ENCODE measurements around the gene CTU2. TPM values are rescaled to one million over a fixed set of nuclear protein-coding genes. Genes with fewer than 3 reads are reported as not detected.

CTU2 gene
- polyA plus RNA-seq, 1 of the 3 experiments (the other 2 are of a cell fraction): 16.2 TPM

GRCh38 chr16:88753602-88754001, 47.3 kb downstream of the CTU2 start (continued):
- TF ChIP-seq, protein P1, sequence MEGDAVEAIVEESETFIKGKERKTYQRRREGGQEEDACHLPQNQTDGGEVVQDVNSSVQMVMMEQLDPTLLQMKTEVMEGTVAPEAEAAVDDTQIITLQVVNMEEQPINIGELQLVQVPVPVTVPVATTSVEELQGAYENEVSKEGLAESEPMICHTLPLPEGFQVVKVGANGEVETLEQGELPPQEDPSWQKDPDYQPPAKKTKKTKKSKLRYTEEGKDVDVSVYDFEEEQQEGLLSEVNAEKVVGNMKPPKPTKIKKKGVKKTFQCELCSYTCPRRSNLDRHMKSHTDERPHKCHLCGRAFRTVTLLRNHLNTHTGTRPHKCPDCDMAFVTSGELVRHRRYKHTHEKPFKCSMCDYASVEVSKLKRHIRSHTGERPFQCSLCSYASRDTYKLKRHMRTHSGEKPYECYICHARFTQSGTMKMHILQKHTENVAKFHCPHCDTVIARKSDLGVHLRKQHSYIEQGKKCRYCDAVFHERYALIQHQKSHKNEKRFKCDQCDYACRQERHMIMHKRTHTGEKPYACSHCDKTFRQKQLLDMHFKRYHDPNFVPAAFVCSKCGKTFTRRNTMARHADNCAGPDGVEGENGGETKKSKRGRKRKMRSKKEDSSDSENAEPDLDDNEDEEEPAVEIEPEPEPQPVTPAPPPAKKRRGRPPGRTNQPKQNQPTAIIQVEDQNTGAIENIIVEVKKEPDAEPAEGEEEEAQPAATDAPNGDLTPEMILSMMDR (IDR thresholded peaks at IDR 0.05): no peak
- TF ChIP-seq GATA2 (CRISPR knock-in tag; IDR thresholded peaks at IDR 0.05): no peak
- no peak for TF ChIP-seq RCOR1 (IDR thresholded peaks at IDR 0.05; ENCODE audit: low read length)
- no peak for TF ChIP-seq MEF2A (IDR thresholded peaks at IDR 0.05; ENCODE audit: borderline replicate concordance, low read depth)
- no peak for TF ChIP-seq TAF1 (IDR thresholded peaks at IDR 0.05; ENCODE audit: borderline replicate concordance, low read depth, low read length)
- no peak for TF ChIP-seq NRF1 (IDR thresholded peaks at IDR 0.05; ENCODE audit: low read depth, low read length)
- TF ChIP-seq, protein P2, sequence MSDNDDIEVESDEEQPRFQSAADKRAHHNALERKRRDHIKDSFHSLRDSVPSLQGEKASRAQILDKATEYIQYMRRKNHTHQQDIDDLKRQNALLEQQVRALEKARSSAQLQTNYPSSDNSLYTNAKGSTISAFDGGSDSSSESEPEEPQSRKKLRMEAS (IDR thresholded peaks at IDR 0.05; ENCODE audit: low read depth): no peak

GRCh38 chr16:88754109-88754911, 48.0 kb downstream of the CTU2 start:
- POLR2A ChIA-PET: interaction anchor here (0.6 kb wide), 1 partner anchor 10 kb away, joined by 7 read pairs; no protein-coding TSS in a partner anchor
- Histone ChIP-seq H3K4me1 (ENCODE audit: control insufficient read depth in 1 of 2, insufficient read depth in 2 of 2, low read depth in 1 of 2, low read length in 1 of 2) (peaks cover 8 to 12% of the 10 kb centered on the region in 2 experiments; a peak in 2 of 4 replicates), H3K9me3 (no peaks in the 10 kb centered on the region), H3K27ac (ENCODE audit: low read depth in 2 of 2, low read length in 1 of 2) (0 out of 4 replicates have a peak overlapping the region, but pooled peaks of 1 of the 2 experiments have one; percentile 65), H3K79me2 (ENCODE audit: insufficient read depth) (peaks cover 92% of the 10 kb centered on the region), H3K9me2 (no peaks in the 10 kb centered on the region), H3K36me3 (replicated peaks in 1 of 2; ENCODE audit: control insufficient read depth in 1 of 2, insufficient read depth in 2 of 2, low read length in 1 of 2) (peaks cover 0 to 5% of the 10 kb centered on the region in 2 experiments), H2AFZ (ENCODE audit: low read depth) (no peak overlapping the region), H3K9ac (no peak overlapping the region), H3F3A (replicated peaks; ENCODE audit: insufficient read depth) (peaks cover 11% of the 10 kb centered on the region), H3K4me2 (0 out of 2 replicates have a peak overlapping the region, but pooled peaks have one; percentile 61), H3K4me3 (ENCODE audit: low read depth in 2 of 2, low read length in 1 of 2) (no peak overlapping the region), H3K27me3 (ENCODE audit: insufficient read depth) (no peaks in the 10 kb centered on the region), H4K20me1 (ENCODE audit: insufficient read depth) (peaks cover 90% of the 10 kb centered on the region)
- CTCF ChIA-PET: interaction anchor here (0.9 to 30.9 kb wide), 12 partner anchors 14 to 462 kb away, joined by 3 to 540 read pairs (median 4); no protein-coding TSS in a partner anchor
- TF ChIP-seq RXRA (IDR thresholded peaks at IDR 0.05; ENCODE audit: borderline replicate concordance, low read depth) (no peak), USF2 (IDR thresholded peaks at IDR 0.05; ENCODE audit: borderline replicate concordance, low read depth, low read length) (no peak), SIN3A (IDR thresholded peaks at IDR 0.05; ENCODE audit: borderline replicate concordance, low read depth, low read length) (no peak)
- TF ChIP-seq, protein P3, sequence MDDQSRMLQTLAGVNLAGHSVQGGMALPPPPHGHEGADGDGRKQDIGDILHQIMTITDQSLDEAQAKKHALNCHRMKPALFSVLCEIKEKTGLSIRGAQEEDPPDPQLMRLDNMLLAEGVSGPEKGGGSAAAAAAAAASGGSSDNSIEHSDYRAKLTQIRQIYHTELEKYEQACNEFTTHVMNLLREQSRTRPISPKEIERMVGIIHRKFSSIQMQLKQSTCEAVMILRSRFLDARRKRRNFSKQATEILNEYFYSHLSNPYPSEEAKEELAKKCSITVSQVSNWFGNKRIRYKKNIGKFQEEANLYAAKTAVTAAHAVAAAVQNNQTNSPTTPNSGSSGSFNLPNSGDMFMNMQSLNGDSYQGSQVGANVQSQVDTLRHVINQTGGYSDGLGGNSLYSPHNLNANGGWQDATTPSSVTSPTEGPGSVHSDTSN (IDR thresholded peaks at IDR 0.05): no peak
- WGBS (ENCODE audit: low lambda C conversion rate): 100% methylated on average over 2 of the region's 28 CpGs
- DNase-seq: no peak
